Dedifferentiated amniotic fluid mesenchymal stem cell (primary cell): ENCODE results near the gene EPB41.
A peak's percentile ranks its signal among the peaks of the same experiment; 100 is the strongest.
"Not testable (repeated sequence)": the region's sequence is repeated elsewhere in the genome, so short reads cannot be mapped to it uniquely, and the experiment has no call there.

Experiments
- DNase-seq: peaks from one replicate; pipeline ENCODE4 v3.0.0-alpha.2; 2016; ENCODE audit errors: extremely low spot score

The EPB41 gene

DNA sequence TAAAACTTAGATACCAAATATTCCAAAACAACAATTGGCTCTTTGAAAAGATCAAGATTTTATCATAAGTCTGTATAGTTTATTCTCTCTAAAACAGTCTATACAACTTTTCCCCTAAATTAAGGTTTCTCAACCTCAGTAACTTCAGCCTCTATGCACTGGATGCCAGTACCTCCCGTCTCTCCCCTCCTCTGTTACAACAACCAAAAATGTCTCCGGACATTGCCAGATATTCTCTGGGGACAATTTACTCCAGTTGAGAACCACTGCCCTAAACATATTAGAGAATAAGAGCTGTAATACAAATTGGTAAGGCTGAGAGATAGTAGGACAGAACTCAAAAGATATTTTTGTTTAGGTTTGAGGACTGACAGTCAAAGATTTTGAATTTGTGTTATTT is 137.7 kb downstream of the EPB41 start:
- DNase-seq: no peak

DNA sequence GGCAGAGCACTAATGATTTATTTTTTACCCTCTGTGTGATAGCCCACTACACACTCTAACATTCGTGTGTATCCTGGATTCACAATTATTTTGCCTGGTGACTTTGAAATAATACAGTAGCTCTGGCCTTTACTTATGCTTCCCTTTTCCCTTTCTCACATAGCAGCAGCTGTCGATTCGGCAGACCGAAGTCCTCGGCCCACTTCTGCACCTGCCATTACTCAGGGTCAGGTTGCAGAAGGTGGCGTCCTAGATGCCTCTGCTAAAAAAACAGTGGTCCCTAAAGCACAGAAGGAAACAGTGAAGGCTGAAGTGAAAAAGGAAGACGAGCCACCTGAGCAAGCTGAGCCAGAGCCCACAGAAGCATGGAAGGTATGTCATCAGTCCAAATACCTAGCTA is 138.6 kb downstream of the EPB41 start:
- no peak for DNase-seq

DNA sequence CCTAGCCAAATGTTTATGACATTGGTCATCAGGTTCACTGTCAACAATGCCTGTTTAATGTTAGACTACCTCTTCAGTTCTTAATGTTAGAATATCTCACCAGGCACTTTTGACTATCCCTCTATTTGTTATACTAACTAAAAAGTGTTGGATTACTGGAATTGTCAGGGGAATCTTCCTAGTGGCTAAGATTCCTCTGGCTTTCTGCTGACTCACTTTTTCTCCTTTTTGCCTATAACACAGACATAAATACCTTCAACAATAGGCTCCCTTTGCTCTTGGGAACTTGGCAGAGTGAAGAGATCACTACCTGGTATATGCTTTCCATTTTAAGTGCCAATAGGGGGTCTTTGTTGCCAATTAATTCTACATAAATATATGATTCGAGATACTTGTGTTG is 140.8 kb downstream of the EPB41 start:
- no peak for DNase-seq

DNA sequence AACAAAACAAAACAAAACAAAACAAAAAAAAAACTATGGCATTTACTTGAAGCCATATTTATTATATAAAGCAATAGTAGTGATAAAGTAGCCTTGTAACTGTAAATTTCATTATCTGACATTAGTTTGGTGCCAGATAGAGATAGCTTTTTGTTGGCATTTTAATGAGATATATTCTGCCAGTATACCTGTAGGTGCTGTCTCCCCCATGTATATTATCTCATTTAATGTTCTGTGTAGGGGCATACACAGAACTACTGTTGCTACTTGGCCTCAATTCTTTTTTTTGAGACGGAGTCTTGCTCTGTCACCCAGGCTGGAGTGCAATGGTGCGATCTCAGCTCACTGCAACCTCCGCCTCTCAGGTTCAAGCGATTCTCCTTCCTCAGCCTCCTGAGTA is 141.9 kb downstream of the EPB41 start:
- DNase-seq: no peak

DNA sequence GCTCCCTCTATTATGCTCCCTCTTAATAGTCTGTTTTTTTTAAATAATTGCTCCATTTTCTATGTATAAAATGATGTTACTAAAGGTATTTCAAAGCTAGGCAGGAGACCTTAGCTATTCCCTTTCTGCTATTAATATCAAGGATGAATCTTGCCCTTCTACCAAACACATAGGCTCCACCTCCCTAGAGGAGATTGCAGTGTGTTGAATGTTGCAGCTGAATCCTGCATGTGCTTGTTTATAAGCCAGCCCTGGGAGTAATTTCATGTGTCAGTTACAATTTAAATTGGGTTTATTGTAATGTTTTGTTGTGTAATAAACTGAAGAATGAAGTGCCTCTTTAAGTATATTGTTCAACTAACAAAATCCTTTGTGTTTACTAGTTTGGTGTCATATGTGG is 143.3 kb downstream of the EPB41 start:
- DNase-seq: peak; percentile 42

DNA sequence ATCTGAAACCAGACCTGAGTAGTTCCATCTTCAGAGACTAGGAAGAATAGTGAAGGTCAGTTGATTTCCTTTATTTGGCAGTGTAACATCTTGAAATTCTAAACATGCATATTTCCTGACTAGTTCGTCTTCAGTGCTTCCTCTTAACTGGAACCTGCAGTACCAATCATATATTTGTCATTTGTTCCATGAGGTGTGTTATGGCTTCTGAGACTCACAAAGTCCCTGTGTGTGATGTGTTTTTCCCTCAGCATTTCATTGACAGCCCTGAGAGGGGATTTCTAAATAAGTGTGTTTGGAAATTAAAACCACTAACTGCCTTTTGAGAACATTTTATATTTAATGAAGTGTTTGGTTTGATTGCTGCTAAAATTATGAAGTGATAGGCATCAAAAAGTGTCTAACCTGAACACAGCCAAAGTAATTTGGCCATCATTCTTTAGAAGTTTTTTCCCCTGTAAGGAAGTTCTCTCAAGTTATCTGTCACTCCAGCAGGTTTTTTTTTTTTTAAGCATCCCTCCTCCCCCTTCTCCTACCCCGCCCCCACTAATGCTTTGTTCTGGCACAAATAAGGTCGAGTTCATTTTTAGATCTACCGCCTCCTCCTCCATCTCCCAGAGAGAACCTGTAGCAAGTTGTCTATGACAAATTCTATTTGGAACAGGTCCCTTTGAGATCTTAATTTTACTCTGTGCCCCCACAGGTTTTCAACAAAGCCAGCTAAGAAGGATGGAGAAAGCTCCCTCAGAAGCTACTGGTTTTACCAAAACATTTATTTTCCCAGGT is 148.0 kb downstream of the EPB41 start:
- DNase-seq: no peak

DNA sequence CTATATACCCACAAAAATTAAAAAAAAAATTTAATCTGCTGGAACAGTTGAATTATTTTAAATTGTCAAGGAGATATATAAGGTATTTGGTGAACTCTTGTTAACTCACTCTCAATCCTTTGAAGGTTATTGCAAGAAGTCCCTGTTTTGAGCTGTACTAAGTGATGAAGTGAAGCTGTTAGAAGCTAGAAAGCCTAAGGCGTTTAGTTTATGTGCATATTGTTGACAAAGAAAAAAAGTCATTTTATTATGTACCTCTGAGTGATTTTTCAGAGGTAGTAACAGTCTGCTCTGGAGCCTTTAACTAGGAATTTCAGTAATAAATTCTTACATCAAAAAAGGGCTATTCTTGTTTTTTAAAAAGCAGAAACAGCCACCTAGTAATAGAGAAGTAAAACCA is 149.7 kb downstream of the EPB41 start:
- no peak for DNase-seq

DNA sequence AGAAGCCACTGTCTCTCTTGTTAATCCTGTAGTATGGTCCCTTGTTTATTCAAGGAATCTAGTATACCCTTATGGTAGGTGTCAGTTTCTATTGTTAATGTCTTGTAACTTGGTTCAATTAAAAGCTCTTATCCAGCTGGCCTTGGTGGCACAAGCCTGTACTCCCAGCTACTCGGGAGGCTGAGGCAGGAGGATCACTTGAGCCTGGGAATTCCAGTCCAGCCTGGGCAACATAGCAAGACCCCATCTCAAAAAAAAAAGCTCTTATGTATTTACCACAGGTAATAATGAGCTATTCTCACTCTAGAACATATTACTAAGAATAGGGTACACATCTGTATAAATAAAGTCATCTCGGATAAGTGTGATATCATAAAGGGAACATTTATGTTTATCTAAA is 162.8 kb downstream of the EPB41 start:
- no peak for DNase-seq

DNA sequence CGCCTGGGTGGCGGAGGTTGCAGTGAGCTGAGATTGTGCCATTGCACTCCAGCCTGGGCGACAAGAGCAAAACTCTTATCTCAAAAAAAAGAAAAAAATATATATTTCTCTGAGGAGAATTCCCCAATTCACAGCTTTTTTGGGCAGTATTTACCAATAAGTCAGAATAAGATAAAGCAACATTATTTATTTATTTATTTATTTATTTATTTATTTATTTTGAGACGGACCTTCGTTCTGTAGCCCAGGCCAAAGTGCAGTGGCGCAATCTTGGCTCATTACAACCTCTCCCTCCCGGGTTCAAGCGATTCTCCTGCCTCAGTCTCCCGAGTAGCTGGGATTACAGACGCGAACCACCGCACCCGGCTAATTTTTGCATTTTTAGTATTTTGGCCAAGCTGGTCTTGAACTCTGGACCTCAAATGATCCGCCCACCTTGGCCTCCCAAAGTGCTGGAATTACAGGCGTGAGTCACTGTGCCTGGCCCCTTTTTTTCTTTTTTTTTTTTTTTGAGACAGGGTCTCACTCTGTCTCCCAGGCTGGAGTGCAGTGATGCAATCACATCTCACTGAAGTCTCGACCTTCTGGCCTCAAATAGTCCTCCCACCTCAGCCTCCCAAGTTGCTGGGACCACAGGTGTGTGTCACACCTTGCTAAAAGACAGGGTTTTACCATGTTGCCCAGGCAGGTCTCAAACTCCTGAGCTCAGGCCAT is 165.7 kb downstream of the EPB41 start:
- not testable (repeated sequence) for DNase-seq

DNA sequence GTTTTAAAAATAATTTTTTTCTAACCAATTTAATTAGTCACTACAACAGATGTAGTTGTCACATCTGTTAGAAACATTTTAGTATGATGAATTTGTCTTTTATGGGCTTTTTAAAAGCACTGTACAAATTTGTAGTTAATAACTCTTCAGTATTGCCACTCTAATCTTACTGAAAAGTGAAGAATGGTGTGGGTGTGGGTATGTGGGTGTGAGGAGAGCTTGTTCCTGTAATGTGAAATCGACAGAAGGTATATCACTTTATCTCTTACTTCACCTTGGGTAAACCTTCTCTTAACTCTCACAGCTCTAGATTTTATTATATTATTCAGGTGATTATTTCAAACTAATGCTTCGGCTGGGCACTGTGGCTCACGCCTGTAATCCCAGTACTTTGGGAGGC is 166.8 kb downstream of the EPB41 start:
- DNase-seq: no peak

DNA sequence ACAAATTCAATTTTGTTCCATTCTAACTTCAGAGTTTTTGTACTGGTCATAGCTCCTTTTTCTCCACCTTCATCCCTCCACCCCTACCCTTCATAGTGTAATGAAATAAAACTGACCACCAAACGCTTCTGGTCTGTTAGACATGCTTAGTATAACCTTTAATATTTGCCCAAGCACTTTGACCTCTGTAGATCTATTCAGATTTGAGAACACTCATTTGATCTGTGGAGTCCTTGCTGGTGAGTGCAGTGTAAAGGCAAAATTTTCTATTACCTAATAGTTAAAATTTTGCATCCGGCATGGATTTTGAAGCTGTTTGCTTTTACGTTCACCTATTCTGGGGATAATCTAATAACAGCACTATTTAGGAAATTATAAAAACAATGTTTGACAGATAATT is 168.2 kb downstream of the EPB41 start:
- DNase-seq: no peak

DNA sequence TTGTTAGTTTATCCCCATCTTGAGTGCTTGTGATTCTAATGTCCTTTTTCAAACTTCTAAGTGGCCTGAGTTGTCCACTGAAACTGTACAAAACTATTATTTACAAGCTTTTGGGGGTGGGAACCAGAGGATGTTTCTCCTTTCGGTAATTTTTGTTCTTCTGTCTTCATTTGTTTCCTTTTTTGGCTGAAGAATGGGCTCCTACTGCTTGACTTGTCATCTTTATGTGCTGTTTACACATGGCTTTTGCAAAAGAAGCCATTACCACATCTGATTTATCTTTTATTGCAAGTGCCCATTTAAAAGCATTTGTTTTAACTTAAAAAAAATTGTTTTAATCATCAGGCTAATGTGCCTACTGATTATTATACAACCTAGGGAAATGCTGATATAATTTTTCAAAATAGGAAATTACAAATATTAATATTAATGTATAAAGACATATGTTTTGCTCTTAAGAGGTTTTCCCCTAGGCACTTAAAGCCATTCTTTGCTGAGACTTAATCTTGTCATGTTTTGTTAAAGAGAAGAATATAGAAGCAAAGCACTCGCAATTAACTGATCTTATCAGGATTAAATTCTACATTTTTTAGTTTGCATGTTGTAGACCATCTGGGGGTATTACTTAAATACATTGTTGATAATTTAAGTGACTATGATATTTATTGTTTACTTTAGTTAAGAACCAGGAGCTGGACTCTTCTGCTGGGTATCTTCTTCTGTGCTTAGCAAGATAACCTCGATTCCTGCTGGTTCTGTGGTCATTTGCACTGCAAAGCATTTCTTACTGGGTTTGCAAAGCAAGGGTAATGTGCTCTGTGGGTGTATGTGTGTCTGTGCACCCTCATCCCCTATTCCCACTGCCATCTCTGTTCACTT is 169.2 kb downstream of the EPB41 start:
- no peak for DNase-seq

DNA sequence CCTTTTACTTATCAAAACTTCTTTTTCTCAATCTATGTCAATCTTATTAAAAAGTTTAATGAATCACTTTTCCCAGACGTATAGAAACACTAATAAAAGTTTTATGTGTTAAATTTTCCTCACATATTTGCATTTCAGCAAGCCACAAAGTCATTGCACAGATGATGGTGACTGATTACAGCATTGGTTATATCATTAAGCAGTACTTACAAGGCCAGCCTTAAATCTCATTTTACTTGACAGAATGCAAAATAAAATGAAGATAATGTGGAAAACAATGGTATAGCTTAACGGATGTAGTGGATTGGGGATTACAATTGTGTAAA is 169.8 kb downstream of the EPB41 start:
- no peak for DNase-seq

DNA sequence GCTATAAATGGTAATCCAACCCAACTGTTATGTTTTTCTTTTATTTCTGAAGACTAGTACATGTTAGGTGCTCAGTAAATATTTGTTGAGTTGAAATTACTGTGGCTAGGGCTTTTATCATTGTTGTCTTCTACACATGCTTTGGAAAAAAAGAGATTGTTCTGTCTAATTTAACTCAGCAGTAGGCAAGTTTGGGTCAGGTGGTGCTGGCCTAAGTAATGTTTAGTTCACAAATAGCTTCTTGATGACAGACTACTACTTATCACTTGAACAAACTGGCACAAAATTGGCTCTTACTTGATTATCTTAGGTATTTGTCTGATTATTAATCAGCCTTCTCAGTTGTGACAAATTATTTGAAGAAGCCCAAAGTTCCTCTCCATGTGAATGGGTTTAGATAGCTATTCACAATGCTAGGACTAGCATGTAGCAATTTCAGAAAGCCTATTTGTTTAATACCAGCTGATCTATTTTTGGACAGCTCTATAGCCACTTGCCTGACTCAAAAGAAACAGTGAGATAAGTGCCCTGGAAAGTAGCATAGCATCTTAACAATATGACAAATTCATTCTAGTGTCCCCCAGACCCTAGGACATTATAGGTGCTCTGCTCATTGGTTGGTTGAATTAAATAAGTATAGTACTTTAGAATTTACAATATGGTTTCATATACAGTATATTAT is 176.7 kb downstream of the EPB41 start:
- no peak for DNase-seq

DNA sequence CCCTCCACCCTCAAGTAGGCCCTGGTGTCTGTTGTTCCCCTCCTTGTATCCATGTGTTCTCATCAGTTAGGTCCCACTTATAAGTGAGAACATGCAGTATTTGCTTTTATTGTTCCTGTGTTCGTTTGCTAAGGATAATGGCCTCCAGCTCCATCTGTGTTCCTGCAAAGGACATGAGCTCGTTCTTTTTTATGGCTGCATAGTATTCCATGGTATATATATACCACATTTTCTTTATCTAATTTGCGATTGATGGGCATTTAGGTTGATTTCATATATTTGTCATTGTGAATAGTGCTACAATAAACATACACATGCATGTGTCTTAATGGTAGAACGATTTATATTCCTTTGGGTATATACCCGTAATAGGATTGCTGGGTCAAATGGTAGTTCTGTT is 178.3 kb downstream of the EPB41 start:
- DNase-seq: not testable (repeated sequence)

DNA sequence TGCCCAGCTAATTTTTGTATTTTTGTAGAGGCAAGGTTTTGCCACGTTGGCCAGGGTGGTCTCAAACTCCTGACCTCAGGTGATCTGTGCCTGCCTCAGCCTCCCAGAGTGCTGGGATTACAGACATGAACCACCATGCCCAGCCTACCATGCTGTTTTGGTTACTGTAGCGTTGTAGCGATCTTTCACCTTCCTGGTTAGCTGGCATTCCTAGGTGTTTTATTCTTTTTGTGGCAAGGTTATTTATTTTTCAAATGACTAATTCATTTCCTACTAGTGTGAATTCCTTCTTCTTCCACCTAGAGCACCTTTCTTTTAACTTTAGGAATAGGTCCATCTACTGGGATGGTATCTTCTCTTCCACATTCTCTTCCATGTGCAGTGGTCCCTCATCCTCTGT is 180.1 kb downstream of the EPB41 start:
- no peak for DNase-seq

DNA sequence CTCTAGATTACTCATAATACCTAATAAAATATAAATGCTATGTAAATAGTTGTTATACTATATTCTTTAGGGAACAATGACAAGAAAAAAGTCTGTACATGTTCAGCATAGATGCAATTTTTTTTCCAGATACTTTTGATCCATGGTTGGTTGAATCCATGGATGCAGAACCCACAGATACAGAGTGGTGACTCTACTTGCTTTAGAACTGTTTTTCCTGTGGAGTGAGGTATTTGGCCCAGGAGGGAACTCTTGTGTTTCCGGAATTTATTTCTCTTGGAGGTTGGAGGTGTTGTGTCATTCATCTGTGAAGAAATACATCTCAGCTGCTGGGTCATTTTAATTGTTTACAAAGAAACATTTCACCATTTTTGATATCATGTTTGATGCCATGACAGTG is 180.6 kb downstream of the EPB41 start:
- no peak for DNase-seq

DNA sequence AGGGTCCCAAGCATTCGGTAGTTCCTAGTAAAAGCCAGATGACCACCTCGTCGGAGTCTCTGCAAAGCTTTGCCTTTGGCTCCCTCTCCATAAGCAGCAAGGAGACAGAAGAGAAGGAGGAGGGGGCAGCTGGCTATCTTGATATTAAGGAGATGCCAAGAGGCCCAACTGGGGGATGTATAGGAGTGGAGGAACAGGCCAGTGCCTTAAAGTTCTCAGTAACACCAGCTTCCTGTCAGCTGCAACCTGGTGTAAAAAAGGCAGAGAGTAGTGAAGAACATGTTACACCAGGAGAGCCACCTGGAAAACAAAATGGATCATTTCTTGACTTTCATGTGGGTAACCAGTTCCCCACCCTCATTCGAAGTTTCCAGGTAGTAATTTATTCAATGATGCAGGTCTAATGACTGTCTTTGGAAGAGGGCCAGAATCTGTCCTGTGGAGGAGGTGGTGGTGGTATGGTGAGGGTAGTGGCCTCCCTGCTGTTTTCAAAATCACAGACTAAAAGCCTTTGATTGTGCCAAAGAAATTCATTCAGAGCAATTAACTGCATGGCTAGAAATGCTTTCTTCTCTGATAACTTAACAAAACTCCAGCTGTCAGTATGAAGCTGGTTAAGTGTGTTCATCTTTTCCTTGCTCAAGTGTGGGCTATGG is 182.0 kb downstream of the EPB41 start:
- no peak for DNase-seq

DNA sequence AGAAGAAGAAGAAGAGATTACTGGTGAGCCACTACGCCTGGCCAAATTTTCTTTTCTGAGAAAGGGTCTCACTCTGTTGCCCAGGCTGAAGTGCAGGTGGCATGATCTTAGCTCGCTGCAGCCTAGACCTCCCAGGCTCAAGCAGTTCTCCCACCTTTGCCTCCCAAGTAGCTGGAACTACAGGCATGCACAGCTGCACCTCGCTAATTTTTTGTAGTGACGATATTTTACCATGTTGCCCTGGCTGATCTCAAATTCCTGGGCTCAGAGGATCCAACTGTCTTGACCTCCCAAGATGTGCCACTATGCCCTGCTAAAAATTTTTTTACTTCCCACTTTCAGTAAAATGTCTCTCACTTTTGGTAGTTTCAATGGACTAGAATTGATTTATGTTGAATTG is 184.9 kb downstream of the EPB41 start:
- DNase-seq: no peak

DNA sequence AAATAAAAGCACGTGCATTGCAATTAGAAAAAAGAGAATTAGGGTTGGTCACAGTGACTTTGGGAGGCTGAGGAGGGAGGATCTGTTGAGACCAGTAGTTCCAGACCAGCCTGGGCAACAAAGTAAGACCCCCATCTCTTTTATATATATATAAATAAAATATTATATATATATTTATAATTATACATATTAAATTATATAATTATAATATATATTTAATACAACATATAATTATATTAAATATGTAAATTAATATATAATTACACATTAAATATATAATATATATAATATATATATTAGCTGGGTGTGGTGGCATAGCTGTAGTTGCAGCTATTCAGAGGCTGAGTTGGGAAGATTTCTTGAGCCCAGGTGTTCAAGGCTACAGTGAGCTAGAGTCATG is 186.1 kb downstream of the EPB41 start:
- no peak for DNase-seq

DNA sequence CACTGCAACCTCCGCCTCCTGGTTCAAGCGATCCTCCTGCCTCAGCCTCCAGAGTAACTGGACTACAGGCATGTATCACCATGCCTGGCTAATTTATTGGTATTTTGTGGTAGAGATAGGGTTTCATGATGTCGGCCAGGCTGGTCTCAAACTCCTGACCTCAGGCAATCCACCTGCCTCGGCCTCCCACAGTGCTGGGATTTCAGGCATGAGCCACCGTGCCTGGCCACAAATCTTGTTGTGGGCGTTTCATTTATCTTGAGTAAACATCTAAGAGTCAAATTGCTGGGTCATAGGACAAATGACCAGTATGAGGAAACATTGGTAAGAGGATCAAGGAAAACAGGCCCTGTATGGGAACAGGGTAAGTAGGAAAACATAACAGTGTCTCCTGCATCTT is 191.5 kb downstream of the EPB41 start:
- no peak for DNase-seq

DNA sequence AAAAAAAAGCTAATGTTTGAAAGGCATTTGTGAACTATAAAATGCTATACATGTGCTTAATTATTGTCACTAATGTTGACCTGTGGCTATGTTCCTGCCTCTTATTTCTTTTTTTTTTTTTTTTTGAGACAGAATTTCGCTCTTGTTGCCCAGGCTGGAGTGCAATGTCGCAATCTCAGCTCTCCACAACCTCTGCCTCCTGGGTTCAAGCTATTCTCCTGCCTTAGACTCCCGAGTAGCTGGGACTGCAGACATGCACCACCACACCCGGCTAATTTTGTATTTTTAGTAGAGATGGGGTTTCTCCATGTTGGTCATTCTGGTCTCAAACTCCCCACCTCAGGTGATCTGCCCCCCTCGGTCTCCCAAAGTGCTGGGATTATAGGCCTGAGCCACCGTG is 193.7 kb downstream of the EPB41 start:
- DNase-seq: not testable (repeated sequence)
